Testis (tissue), 3 donors: ENCODE measurements around the gene CSF1R. TPM values are rescaled to one million over a fixed set of nuclear protein-coding genes. Genes with fewer than 3 reads are reported as not detected.

Experiments
- DNase-seq: peaks from one replicate; pipeline ENCODE4 v3.0.0-alpha.2; 2019
- H3K27ac ChIP-seq, 2 donors: fragments of 200-600 bp; sonication (generic); one replicate each; pipeline ENCODE4 v1.5.1; 2019
- H3K27me3 ChIP-seq: fragments of 200-600 bp; sonication (generic); one replicate; pipeline ENCODE4 v1.5.1; 2019
- H3K36me3 ChIP-seq: fragments of 200-600 bp; sonication (generic); one replicate; pipeline ENCODE4 v1.5.1; 2017; ENCODE audit warnings: low read depth; ENCODE audit errors: missing control alignments
- H3K4me1 ChIP-seq: fragments of 200-600 bp; sonication (generic); one replicate; pipeline ENCODE4 v1.5.1; 2019
- H3K4me3 ChIP-seq, 2 donors: fragments of 200-600 bp; sonication (generic); one replicate each; pipeline ENCODE4 v1.5.1; 2017 to 2019
- H3K9me3 ChIP-seq: fragments of 200-600 bp; sonication (generic); one replicate; pipeline ENCODE4 v1.5.1; 2017
- CTCF ChIP-seq, 3 experiments: fragments of 450-650 bp in 2 of 3; fragments of 200-600 bp in 1 of 3; sonication (generic) in 1 of 3; IDR thresholded peaks; one replicate each; pipeline ENCODE4 v1.5.1; 2016 to 2019; ENCODE audit warnings: antibody characterized with exemption in 3 of 3, mild to moderate bottlenecking in 2 of 3, moderate library complexity in 1 of 3
- POLR2A ChIP-seq: fragments of 450-650 bp; IDR thresholded peaks from one replicate; pipeline ENCODE4 v1.6.1; 2017; ENCODE audit warnings: antibody characterized with exemption, mild to moderate bottlenecking, moderate library complexity
- WGBS, 2 donors: methylation state at CpG; one replicate each; pipeline ENCODE4 v1.1.5; 2018; 5-methylcytosine and 5-hydroxymethylcytosine counted together
- intact Hi-C: fragments of 100-400 bp; cut with DNase I; formaldehyde crosslinking; loops from one replicate; pipeline ENCODE4 v1.15.1; 2023; ENCODE audit warnings: low total_unique reads
- polyA plus RNA-seq: library from polyadenylated mRNA; stranded (reverse); fragments of 350-450 nt; fragmentation: Illumina TruSeq; extraction: RNeasy Lipid Tissue Mini Kit (QIAGEN cat#74804); gene quantifications from one replicate; pipeline ENCODE4 v1.2.3, GENCODE V29; 2014; ENCODE audit warnings: low read depth, low replicate concordance; ENCODE audit not compliant: insufficient read depth
- total RNA-seq, 2 donors: library from RNA; depleted of rRNA; stranded (reverse); fragments of >200 nt; gene quantifications; one replicate each; pipeline ENCODE4 v1.2.3, GENCODE V29; 2016

Gene CSF1R
- total and polyA plus RNA-seq, 3 donors from 2014 or later, result 4.3 to 25.4 (median 15.7) TPM

DNA sequence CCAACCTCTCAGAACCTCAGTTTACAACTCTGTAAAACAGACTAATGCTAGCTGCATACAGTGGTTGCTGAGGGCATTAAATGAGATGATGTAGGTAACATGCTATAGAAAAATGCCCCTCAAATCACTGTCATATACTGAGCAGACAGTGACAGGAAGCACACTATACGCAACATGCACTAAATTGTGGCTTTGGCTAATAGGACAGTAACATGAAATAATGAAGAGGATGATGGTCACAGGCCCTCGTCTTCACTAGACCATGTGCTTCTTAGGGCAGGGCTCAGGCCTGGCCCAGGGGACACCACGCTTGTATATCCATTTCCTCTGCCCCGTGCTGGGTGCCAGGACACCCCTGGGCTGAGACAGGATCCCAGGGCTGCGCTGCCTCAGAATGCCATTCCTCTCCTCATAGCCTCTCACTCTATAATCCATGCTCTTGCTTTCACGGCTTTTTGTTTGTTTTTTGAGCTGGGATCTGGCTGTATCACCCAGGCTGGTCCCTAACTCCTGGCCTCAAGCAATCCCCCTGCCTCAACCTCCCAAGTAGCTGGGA, 18.9 kb downstream of the CSF1R start:
- no peaks in the 10 kb centered on the region for H3K9me3 ChIP-seq
- TF ChIP-seq POLR2A (no peak), CTCF (IDR thresholded peaks at IDR 0.05) (no peak)
- 92 to 98% methylated on average over 6 of the region's 6 CpGs for WGBS, 2 donors
- DNase-seq, result no peak
- H3K27me3 ChIP-seq, result no peaks in the 10 kb centered on the region
- no peak overlapping the region for H3K27ac ChIP-seq
- H3K4me3 ChIP-seq, result no peak overlapping the region
- intact Hi-C loops, result no loop called here
- no peaks in the 10 kb centered on the region for H3K4me1 ChIP-seq
- H3K36me3 ChIP-seq, result no peaks in the 10 kb centered on the region

DNA sequence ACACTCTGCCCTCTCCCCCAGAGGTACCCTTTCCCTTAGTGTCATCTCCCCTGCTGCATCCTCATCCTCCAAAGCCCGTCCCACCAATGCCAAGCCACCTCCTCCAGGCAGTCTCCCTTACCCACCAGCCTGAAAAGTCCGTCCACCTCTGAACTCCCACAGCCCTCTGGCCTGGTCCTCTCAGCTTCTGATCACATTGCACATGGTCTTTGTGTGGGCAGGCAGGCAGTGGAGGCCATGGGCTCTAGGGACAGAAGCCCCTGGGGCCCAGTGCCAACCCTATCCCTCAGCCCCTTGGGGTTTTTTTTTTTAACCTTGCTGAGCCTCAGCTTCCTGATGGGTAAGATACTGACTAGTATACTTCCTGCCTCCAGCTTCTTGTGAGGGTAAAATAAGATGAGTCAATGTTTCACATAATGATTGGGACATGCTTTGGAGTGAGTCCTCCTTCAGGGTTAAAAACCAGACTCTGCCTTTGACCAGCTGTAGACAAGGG, 19.4 kb downstream of the CSF1R start:
- WGBS, 2 donors, result 81 to 96% methylated on average over 2 of the region's 2 CpGs
- Histone ChIP-seq H3K4me3 (no peak overlapping the region), H3K4me1 (no peaks in the 10 kb centered on the region), H3K27me3 (no peaks in the 10 kb centered on the region), H3K36me3 (no peaks in the 10 kb centered on the region), H3K27ac (no peak overlapping the region), H3K9me3 (no peaks in the 10 kb centered on the region)
- intact Hi-C loops, result no loop called here
- TF ChIP-seq POLR2A, result no peak
- no peak for DNase-seq

DNA sequence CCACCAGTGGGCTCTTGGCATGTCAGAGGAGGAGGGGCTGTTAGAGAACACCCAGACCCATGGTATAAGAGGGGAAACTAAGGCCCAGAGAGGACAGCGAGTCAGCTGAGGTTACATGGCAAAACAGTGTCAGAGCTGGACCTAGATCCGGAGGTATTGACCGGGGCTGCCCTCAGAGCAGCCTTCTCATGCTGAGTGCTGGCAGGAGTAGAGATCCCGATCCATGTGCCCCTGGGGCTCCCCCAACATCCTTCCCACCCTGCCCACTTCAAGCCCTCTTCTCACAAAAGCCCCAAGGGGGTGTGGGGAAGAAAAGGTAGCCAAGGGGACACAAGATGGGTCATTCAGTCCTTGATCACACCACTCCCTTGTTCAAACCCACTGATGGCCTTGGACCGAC, 19.9 kb downstream of the CSF1R start:
- TF ChIP-seq CTCF (IDR thresholded peaks at IDR 0.05), result no peak
- no peak for TF ChIP-seq POLR2A
- Histone ChIP-seq H3K4me1 (no peaks in the 10 kb centered on the region), H3K9me3 (no peaks in the 10 kb centered on the region), H3K36me3 (no peaks in the 10 kb centered on the region), H3K27me3 (no peaks in the 10 kb centered on the region), H3K4me3 (no peak overlapping the region), H3K27ac (no peak overlapping the region)
- intact Hi-C loops, result no loop called here
- no peak for DNase-seq
- 86 to 94% methylated on average over 5 of the region's 5 CpGs for WGBS, 2 donors

GRCh38 chr5:150065886-150066285, 20.5 kb downstream of the CSF1R start:
- intact Hi-C loops, result no loop called here
- Histone ChIP-seq H3K27me3 (no peaks in the 10 kb centered on the region), H3K4me3 (no peak overlapping the region), H3K9me3 (no peaks in the 10 kb centered on the region), H3K27ac (no peak overlapping the region), H3K36me3 (no peaks in the 10 kb centered on the region), H3K4me1 (no peaks in the 10 kb centered on the region)
- WGBS, 2 donors, result 69 to 83% methylated on average over 10 of the region's 10 CpGs
- no peak for DNase-seq
- TF ChIP-seq CTCF (IDR thresholded peaks at IDR 0.05) (no peak), POLR2A (no peak)

DNA sequence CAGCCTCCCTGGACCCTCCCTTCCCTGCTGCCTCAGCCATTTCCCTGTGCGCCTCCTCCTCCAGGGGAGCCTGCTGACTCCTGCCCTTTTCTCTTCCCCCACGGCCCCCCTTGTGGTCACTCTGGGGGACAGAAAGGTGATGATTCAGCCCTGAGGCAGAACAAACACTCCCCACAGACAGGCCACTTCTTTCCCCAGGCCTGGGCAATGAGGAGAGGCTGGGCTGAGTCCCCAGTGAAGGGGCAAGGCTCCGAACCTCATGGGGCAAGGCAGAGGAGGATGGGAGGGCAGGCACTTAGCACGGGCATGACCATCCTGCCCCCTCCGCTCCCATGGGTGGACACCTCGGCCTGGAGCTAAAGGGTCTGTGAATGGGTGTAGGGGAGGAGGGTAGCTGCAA, 21.0 kb downstream of the CSF1R start:
- H3K4me1 ChIP-seq, result no peaks in the 10 kb centered on the region
- H3K27me3 ChIP-seq, result no peaks in the 10 kb centered on the region
- TF ChIP-seq CTCF (IDR thresholded peaks at IDR 0.05), result no peak
- H3K27ac ChIP-seq, result no peak overlapping the region
- no peak for DNase-seq
- whole genome bisulfite sequencing, 2 donors, result 71 to 83% methylated on average over 6 of the region's 6 CpGs
- H3K4me3 ChIP-seq, result no peak overlapping the region
- H3K36me3 ChIP-seq, result no peaks in the 10 kb centered on the region
- no peaks in the 10 kb centered on the region for H3K9me3 ChIP-seq
- intact Hi-C loops, result no loop called here
